ENCODE measurements around the gene GSTT2. TPM values are rescaled to one million over a fixed set of nuclear protein-coding genes. Genes with fewer than 3 reads are reported as not detected.
"Not testable (repeated sequence)": the region's sequence is repeated elsewhere in the genome, so short reads cannot be mapped to it uniquely, and the experiment has no call there.

Gene GSTT2
- 0.81 TPM for total RNA-seq

DNA sequence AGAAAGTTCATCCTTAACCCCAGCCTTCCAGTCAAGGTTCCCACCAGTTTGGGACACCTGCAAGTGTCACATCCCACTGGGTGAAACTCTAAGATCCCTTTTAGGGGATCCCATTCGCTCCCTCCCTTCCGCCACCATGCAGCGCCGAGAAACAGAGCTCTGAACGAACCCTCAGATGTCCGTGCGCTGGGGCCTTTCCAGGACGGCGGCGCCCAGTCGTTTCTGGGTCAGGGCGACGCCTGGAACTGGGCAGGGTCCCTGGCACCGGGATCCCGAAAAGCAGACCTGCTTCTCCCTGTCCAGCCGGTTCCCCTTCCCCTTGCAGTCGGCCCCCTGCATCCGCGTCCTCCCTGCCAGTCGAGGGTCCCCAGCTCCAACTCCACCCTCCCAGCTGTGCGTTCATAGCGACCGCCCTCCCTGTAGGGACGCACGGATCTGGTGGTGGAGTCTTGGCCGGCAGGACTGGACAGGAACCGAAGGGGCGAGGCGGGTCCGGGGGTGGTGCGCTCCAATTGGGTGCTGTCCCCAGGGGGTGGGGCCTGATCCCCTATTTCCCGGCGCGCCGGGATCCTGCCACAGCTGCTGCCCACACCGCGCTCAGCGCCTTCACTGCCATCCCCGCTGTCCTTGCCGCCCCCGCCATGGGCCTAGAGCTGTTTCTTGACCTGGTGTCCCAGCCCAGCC, at the start of gene GSTT2:
TSS of gene GSTT2 (plus strand) at position 578 of the 684 bp plus-strand sequence.
- not testable (repeated sequence) for DNase-seq (ENCODE audit: low spot score)

GRCh38 chr22:23938328-23939016, 41.5 kb upstream of the GSTT2 start:
- no peak for DNase-seq (ENCODE audit: low spot score)

DNA sequence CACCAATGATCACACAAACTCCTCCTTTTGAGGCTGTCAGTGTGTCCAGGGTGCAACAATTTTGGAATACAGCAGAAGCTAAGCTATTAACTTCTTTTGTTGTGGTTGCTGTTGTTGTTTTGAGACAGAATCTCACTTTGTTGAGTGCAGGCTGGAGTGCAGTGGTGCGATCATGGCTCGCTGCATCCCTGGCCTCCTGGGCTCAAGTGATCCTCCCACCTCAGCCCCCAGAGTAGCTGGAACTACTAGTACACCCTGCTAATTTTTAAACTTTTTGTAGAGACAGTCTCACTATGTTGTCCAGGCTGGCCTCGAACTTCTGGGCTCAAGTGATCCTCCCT, 40.9 kb upstream of the GSTT2 start:
- DNase-seq (ENCODE audit: low spot score): no peak

DNA sequence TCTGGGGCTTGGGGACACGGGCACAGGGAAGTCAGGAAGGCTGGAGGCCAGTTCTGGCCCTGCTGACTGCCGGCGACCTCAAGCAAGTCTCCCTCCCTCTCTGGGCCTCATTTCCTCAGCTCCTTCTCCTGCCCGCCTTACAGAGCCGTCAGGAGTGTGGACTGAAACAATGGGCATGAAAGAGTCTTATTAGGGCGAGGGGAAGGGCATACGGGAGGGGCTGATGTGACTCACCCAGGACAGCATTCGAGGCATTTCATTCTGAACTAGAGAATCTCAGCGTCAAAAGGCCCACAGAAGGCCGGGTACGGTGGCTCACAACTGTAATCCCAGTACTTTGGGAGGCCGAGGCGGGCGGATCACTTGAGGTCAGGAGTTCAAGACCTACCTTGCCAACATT, 39.8 kb upstream of the GSTT2 start:
- not testable (repeated sequence) for DNase-seq (ENCODE audit: low spot score)

DNA sequence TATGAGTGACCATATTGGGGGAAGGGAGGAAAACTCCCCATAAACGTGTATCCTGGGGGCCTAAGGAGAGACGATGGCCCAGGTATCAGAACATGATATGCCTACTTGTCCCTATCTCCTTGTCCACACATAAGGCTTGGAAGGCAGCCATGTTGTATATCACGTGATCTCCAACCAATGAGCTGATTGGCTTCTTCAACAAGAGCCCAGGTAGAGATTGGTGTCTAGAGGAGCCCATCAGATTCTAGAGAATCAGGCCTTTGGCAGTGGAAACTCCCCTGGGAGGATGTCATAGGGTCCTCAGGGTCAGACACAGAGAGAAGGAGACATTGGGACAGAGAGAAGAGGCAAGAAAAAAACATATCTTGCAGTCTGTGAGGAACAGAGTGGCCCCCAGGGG, 32.5 kb upstream of the GSTT2 start:
- not testable (repeated sequence) for DNase-seq (ENCODE audit: low spot score)

DNA sequence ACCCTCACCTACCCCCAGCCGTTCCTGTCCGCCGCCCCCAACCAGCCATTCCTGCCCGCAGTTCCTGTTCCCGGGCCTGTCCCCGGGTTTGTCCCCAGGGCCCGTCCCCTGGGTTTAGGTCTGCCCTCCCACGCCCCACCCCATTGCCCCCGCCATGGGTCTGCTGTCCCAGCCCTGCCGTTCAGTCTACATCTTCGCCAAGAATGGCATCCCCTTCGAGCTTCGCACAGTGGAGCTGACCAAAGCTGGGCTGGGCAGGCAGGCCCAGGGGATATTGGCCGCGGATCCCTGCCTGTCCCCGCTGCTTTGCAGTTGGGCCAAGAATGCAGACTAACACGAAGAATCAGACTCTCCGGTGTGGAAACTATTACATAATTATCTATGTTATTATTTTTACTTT, 30.2 kb upstream of the GSTT2 start:
- DNase-seq (ENCODE audit: low spot score): not testable (repeated sequence)

DNA sequence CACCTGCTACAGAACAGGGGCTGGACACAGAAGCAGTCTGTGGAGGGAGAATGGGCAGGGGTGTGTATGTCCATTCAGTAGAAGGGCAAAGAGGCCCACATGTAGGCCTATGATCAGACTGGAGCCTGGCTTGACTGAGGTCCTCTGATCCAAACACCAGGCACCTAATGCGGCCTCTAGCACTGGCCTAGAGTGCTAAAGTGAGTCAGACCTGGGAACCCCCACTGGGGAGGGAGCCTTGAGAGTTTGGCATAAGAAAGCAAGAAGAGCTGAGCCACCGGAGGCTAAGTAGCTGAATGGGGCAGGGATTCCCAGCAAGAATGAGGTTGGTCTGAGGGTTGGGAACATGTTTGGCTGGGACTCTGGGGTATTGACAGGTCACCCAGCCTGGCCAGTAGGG, 28.6 kb upstream of the GSTT2 start:
- not testable (repeated sequence) for DNase-seq (ENCODE audit: low spot score)

DNA sequence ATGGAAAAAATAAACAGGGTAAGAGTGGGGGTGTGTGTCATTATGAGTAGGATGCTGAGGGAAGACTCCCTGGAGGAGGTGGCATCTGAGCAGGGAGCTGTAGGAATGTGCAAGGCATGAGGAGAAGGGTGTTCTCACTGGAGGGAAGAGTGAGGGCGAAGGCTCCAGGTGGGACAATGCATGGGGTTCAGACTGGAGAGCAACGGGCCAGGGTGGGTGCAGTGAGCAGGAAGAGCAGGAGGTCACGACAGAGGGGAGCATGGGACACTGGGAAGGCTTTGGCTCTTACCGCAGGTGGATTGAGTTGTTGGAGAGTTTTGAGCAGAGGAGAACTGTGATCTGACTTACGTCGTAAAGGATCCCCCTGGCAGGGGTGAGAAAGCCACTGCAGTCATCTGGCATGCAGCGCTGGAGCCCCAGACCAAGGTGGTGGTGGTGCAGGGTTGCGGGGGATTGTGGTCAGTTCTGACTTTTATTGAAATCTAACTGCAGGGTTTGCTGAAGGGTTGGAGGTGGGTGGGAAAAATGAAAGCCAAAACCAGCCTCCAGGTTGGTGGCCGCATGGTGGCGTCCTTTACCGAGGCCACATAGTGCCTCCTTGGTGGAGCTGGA, 27.0 kb upstream of the GSTT2 start:
- not testable (repeated sequence) for DNase-seq (ENCODE audit: low spot score)

GRCh38 chr22:23953485-23953884, 26.4 kb upstream of the GSTT2 start:
- not testable (repeated sequence) for DNase-seq (ENCODE audit: low spot score)

GRCh38 chr22:23954193-23954990, 25.5 kb upstream of the GSTT2 start:
- DNase-seq (ENCODE audit: low spot score): not testable (repeated sequence)

GRCh38 chr22:23954991-23955305, 25.0 kb upstream of the GSTT2 start:
- DNase-seq (ENCODE audit: low spot score): not testable (repeated sequence)

DNA sequence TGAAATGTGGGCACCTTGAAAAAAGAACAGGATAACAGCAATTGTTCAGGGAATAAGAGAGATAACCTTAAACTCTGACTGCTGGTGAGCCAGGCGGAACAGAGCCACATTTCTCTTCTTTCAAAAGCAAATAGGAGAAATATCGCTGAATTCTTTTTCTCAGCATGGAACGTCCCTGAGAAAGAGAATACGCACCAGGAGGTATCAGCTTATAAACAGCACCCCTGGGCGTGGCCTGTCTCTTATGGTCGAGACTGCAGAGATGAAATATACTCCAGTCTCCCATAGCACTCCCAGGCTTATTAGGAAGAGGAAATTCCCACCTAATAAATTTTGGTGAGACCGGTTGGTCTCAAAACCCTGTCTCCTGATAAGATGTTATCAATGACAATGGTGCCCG, 24.0 kb upstream of the GSTT2 start:
- DNase-seq (ENCODE audit: low spot score): not testable (repeated sequence)

DNA sequence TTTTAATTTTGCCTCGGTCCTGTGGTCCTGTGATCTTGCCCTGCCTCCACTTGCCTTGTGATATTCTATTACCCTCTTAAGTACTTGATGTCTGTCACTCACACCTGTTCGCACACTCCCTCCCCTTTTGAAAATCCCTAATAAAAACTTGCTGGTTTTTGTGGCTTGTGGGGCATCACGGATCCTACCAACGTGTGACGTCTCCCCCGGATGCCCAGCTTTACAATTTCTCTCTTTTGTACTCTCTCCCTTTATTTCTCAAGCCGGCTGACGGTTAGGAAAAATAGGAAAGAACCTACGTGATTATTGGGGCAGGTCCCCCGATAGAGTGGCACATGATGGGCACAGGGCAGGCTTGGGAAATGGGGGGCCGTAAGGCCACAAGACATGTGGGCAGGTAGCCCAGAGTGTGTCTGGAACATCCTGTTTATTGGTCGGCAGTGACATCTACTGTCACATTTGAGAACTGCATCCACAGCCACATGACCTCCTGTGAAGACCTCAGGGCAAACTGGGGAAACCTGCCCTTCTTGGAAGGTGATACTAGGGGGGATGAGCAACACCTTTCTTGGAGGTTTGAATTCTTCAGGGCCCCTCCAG, 23.5 kb upstream of the GSTT2 start:
- DNase-seq (ENCODE audit: low spot score): peak; percentile 87

- DNase-seq (ENCODE audit: low spot score): not testable (repeated sequence)
Measured at GRCh38 chr22:23961084-23961771, 18.7 kb upstream of the GSTT2 start, which contains the start of gene GSTT2B. TSS of gene GSTT2B (minus strand) at chr22:23961195. CDS start at chr22:23961131, 64 bp downstream.

DNA sequence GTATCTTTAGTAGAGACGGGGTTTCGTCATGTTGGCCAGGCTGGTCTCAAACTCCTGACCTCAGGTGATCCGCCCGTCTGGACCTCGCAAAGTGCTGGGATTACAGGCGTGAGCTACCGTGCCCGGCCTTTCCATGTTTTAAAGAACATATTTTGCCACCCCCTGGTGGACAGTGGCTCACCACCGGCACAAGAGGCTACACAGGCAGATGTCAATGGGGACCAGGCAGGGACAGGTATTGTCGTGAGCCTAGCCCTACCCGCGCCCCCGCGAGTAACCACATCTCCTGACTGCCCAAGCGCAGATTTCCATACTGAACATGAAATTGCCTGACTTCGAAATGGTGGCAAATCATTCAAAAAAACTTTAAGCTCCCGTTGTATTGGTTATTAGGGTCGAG, 13.8 kb upstream of the GSTT2 start:
- not testable (repeated sequence) for DNase-seq (ENCODE audit: low spot score)

- DNase-seq (ENCODE audit: low spot score): not testable (repeated sequence)
Measured at GRCh38 chr22:23966568-23966967, 13.4 kb upstream of the GSTT2 start, which contains the start of gene DDTL. TSS of gene DDTL (plus strand) at chr22:23966888. CDS start at chr22:23966915, 27 bp downstream.

DNA sequence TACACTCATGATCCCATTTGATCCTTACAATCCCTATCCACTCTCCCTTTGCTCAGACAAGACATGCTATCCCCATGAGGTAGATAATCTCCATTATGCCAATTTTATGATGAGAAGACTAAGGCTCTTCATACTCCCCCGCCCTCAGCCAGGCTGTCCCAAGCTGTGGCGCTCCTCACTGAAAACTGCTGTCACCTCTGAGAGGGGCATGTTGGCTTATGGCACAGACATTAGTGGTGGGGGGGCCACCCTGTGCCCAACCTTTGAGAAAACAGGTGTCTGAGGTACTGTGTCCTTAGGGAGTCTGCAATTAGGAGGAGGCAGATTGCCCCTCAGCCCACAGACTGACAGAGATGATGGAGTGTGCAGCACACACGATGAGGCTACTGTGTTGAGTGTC, 10.9 kb upstream of the GSTT2 start:
- DNase-seq (ENCODE audit: low spot score): no peak

DNA sequence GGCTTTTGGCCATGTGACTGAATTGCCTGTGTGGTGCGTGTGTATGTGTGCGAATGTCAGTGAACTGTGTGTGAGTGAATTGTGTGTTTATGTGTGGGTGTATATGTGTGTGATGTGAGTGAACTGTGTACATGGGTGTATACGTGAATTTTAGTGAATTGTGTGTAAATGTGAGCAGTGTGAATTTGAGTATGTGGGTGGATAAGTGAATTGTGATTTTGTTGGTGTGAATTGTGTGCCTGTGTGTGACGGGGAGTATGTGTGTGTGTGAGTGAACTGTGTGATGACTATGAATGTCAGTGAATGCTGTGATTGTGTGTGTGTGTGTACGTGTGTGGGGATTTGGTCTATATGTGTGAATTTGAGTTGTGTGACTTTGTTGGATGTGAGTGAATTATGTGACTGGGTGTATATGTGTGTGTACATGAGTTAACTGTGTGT, 9.7 kb upstream of the GSTT2 start:
- no peak for DNase-seq (ENCODE audit: low spot score)

DNA sequence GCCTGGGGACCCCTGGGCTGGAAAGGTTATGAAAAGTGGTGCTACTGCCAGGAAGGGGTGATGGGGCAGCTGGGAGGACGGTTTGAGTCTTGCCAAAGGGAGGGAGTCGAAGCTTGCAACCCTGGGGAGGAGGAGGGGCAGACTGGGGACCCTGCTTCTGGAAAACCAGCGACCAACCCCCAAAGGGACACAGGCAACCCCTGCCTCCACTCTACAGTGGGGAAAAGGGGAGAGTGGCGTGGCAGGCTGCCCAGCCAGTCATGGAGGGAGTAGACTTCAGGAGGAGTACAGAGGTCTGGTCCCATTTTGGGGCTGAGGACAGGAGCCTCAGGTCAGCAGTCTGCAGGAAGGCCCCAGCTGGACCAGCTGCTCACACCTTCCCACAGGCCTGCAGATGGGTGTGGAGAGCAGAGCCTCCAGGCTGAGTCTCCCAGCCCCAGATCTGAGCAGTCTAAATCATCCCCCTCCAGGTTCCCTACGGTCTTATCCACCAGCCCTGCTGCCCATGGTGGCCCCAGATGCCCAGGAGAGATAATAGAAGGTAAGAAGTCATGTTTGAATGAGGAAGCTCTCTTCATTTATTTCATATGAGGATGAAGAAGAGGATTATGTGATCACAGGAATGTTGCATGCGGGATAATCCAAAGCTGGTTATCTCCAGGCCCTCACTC, 9.0 kb upstream of the GSTT2 start:
- DNase-seq (ENCODE audit: low spot score): no peak

- DNase-seq (ENCODE audit: low spot score): not testable (repeated sequence)
Measured at GRCh38 chr22:23971927-23972326, 8.0 kb upstream of the GSTT2 start.
